Stimulated activated CD4-positive, alpha-beta T cell treated with anti-CD3 and anti-CD28 coated beads, Interleukin-2, amount 100 ng/mL, for 24 hours (primary cell): Measurements from ENCODE around the gene NR1I3.
A peak's percentile ranks its signal among the peaks of the same experiment; 100 is the strongest.
"Not testable (repeated sequence)": the region's sequence is repeated elsewhere in the genome, so short reads cannot be mapped to it uniquely, and the experiment has no call there.

ENCODE experiments used
- DNase-seq, 2 donors: peaks; one replicate each; pipeline ENCODE4 v3.0.0-alpha.2; 2020

NR1I3 gene

GRCh38 chr1:161250100-161250499, 12.1 kb upstream of the NR1I3 start:
- not testable (repeated sequence) for DNase-seq

- no peak for DNase-seq
Observed at GRCh38 chr1:161244888-161245287, 6.9 kb upstream of the NR1I3 start.

- no peak for DNase-seq
Observed at GRCh38 chr1:161242313-161242712, 4.3 kb upstream of the NR1I3 start.

- no peak for DNase-seq
Observed at GRCh38 chr1:161241682-161242081, 3.7 kb upstream of the NR1I3 start.

- DNase-seq = no peak
Observed at GRCh38 chr1:161235957-161236775, 1.8 kb downstream of the NR1I3 start.

- DNase-seq = no peak
Observed at GRCh38 chr1:161233102-161233501, 4.9 kb downstream of the NR1I3 start.

GRCh38 chr1:161230762-161231161, 7.2 kb downstream of the NR1I3 start:
- no peak for DNase-seq

- DNase-seq = no peak
Observed at GRCh38 chr1:161229896-161230295, 8.1 kb downstream of the NR1I3 start.

GRCh38 chr1:161228032-161228431, 10.0 kb downstream of the NR1I3 start:
- no peak for DNase-seq

- peak; percentile 95 to 96 for DNase-seq
Observed at GRCh38 chr1:161227196-161227871, 10.7 kb downstream of the NR1I3 start.

- DNase-seq = no peak
Observed at GRCh38 chr1:161226759-161227158, 11.2 kb downstream of the NR1I3 start.

- no peak for DNase-seq
Observed at GRCh38 chr1:161226320-161226711, 11.7 kb downstream of the NR1I3 start.

- DNase-seq = peak; percentile 86 to 87
Observed at GRCh38 chr1:161225534-161226319, 12.3 kb downstream of the NR1I3 start, which contains the start of gene TOMM40L. TOMM40L (plus strand) TSS chr1:161226060; CDS start chr1:161226490, 430 bp downstream.

- no peak for DNase-seq
Observed at GRCh38 chr1:161225178-161225533, 12.8 kb downstream of the NR1I3 start.

- not testable (repeated sequence) for DNase-seq
Observed at GRCh38 chr1:161224695-161225087, 13.3 kb downstream of the NR1I3 start.

- DNase-seq = no peak
Observed at GRCh38 chr1:161223805-161224694, 14.0 kb downstream of the NR1I3 start.

- DNase-seq = no peak
Observed at GRCh38 chr1:161222175-161223019, 15.6 kb downstream of the NR1I3 start.

- no peak for DNase-seq
Observed at GRCh38 chr1:161220002-161220401, 18.0 kb downstream of the NR1I3 start.

GRCh38 chr1:161219078-161219892, 18.7 kb downstream of the NR1I3 start:
- DNase-seq = no peak

GRCh38 chr1:161218301-161219077, 19.5 kb downstream of the NR1I3 start:
- DNase-seq = no peak
